ENCODE data around the gene MYG1.
"Not testable (repeated sequence)": the region's sequence is repeated elsewhere in the genome, so short reads cannot be mapped to it uniquely, and the experiment has no call there.

MYG1 gene

DNA sequence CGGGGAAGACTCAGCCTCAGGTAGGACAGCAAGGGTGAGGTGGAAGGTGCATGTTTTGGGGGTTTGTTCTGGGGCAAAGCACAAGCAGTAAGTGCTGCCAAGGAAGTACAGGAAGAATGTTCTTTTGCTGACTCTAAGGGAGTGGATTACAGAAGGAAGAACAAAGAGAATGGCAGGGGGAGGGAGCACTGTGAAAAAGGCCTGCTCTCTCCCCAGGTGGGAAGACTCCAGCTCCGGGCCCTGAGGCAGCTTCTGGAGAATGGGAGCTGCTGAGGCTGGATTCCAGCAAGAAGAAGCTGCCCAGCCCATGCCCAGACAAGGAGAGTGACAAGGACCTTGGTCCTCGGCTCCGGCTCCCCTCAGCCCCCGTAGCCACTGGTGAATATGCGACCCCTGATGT, 11.2 kb upstream of the MYG1 start:
- Histone ChIP-seq H3K27ac (ENCODE audit: low read depth, low read length) (no peak overlapping the region), H3K9ac (ENCODE audit: low read depth, low read length) (no peak overlapping the region), H3K27me3 (ENCODE audit: insufficient read depth, low read length) (no peaks in the 10 kb centered on the region), H3K36me3 (ENCODE audit: insufficient read depth, low read length) (peaks cover 86% of the 10 kb centered on the region), H3K9me3 (ENCODE audit: insufficient read depth, low read depth, low read length) (no peaks in the 10 kb centered on the region), H3K4me3 (ENCODE audit: low read length) (no peak overlapping the region), H3K4me1 (ENCODE audit: insufficient read depth, low read length) (no peaks in the 10 kb centered on the region)
- 87% methylated on average over 6 of the region's 6 CpGs for WGBS

DNA sequence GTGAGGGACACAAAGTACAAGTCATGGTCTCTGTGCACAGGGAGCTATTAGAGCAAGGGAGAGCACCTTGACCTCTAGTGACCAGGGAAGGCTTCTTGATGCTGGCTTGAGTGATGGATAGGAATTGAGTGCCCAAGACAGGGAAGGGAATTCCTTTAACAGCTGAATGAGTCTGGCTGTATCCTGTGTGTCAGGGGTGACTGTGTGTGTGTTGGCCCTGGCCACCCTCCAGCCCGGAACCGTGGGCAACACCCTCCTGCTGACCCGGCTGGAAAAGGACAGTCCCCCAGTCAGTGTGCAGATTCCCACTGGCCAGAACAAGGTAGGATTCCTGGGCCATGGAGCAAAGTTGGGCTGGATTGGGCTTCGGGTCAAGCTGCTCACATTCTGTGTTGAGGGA, 9.6 kb upstream of the MYG1 start:
- Histone ChIP-seq H3K36me3 (ENCODE audit: insufficient read depth, low read length) (peaks cover 75% of the 10 kb centered on the region), H3K9ac (ENCODE audit: low read depth, low read length) (no peak overlapping the region), H3K27me3 (ENCODE audit: insufficient read depth, low read length) (no peaks in the 10 kb centered on the region), H3K4me1 (ENCODE audit: insufficient read depth, low read length) (no peaks in the 10 kb centered on the region), H3K9me3 (ENCODE audit: insufficient read depth, low read depth, low read length) (no peaks in the 10 kb centered on the region), H3K27ac (ENCODE audit: low read depth, low read length) (no peak overlapping the region), H3K4me3 (ENCODE audit: low read length) (no peak overlapping the region)
- 90% methylated on average over 4 of the region's 4 CpGs for WGBS

- Histone ChIP-seq H3K4me1 (ENCODE audit: insufficient read depth, low read length) (no peaks in the 10 kb centered on the region), H3K9ac (ENCODE audit: low read depth, low read length) (no peak overlapping the region), H3K4me3 (ENCODE audit: low read length) (no peak overlapping the region), H3K27me3 (ENCODE audit: insufficient read depth, low read length) (no peaks in the 10 kb centered on the region), H3K36me3 (ENCODE audit: insufficient read depth, low read length) (peaks cover 70% of the 10 kb centered on the region), H3K9me3 (ENCODE audit: insufficient read depth, low read depth, low read length) (no peaks in the 10 kb centered on the region), H3K27ac (ENCODE audit: low read depth, low read length) (no peak overlapping the region)
- 95% methylated on average over 7 of the region's 9 CpGs for WGBS
Observed at GRCh38 chr12:53290661-53291060, 8.8 kb upstream of the MYG1 start.

- Histone ChIP-seq H3K27ac (ENCODE audit: low read depth, low read length) (no peak overlapping the region), H3K4me3 (ENCODE audit: low read length) (no peak overlapping the region), H3K9ac (ENCODE audit: low read depth, low read length) (no peak overlapping the region), H3K9me3 (ENCODE audit: insufficient read depth, low read depth, low read length) (no peaks in the 10 kb centered on the region), H3K36me3 (ENCODE audit: insufficient read depth, low read length) (peaks cover 66% of the 10 kb centered on the region), H3K27me3 (ENCODE audit: insufficient read depth, low read length) (no peaks in the 10 kb centered on the region), H3K4me1 (ENCODE audit: insufficient read depth, low read length) (no peaks in the 10 kb centered on the region)
Observed at GRCh38 chr12:53292426-53292825, 7.1 kb upstream of the MYG1 start.

DNA sequence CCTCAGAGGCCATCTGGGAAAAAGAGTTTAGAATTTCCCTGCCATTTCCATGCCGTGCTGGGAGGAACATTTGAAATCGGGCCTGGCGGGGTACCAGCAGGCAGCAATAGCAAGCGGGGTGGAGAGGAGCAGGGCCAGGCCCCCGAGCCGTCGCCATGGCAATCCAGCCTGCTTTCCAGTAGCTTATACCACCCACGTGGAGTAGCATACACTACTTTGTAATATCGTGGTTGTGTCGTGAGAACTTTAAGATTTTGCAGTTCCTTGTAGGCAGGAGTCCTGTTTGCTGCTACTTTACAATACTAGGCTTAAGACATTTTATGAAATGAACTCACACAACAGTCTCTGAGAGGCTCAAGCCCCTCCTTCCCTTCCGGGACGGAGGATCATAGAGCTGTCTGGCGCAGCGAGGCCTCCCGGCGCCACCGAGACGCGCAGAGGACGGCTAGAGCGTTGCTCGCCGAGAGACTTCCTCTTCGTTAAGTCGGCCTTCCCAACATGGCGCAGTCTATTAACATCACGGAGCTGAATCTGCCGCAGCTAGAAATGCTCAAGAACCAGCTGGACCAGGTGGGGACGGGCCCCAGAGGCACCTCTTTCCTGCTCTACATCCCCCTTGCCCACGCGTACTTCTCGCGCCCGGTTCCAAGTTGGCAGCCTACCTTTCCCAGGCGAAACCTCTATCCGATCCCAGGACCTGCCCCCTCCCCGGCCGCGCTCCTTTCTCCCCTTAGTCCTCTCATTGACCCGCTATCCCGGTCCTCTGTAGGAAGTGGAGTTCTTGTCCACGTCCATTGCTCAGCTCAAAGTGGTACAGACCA, 4.2 kb upstream of the MYG1 start, which contains the start of gene PFDN5:
Gene PFDN5, plus strand, starts transcription at position 473 of the 821 bp plus-strand sequence. Its CDS starts 26 bp downstream, at position 499.
- H3K9me3 ChIP-seq (ENCODE audit: insufficient read depth, low read depth, low read length) = no peaks in the 10 kb centered on the region
- peak within 1 kb of the TSS; percentile 84 for H3K9ac ChIP-seq (ENCODE audit: low read depth, low read length)
- no peaks in the 10 kb centered on the region for H3K27me3 ChIP-seq (ENCODE audit: insufficient read depth, low read length)
- 3% methylated on average over 39 of the region's 42 CpGs for WGBS
- no peaks in the 10 kb centered on the region; the same call in 1 of the 2 replicates for H3K4me1 ChIP-seq (ENCODE audit: insufficient read depth, low read length)
- H3K4me3 ChIP-seq (ENCODE audit: low read length) = peak within 1 kb of the TSS; percentile 96
- peak within 1 kb of the TSS; percentile 59 for H3K27ac ChIP-seq (ENCODE audit: low read depth, low read length)
- H3K36me3 ChIP-seq (ENCODE audit: insufficient read depth, low read length) = peaks cover 55% of the 10 kb centered on the region

- Histone ChIP-seq H3K4me1 (ENCODE audit: insufficient read depth, low read length) (no peaks in the 10 kb centered on the region; the same call in 1 of the 2 replicates), H3K27me3 (ENCODE audit: insufficient read depth, low read length) (no peaks in the 10 kb centered on the region), H3K4me3 (ENCODE audit: low read length) (peak overlapping the region; percentile 96), H3K36me3 (ENCODE audit: insufficient read depth, low read length) (peaks cover 49% of the 10 kb centered on the region), H3K9ac (ENCODE audit: low read depth, low read length) (peak overlapping the region; percentile 84), H3K27ac (ENCODE audit: low read depth, low read length) (peak overlapping the region; percentile 59), H3K9me3 (ENCODE audit: insufficient read depth, low read depth, low read length) (no peaks in the 10 kb centered on the region)
- WGBS = 5% methylated on average over 12 of the region's 12 CpGs
Observed at GRCh38 chr12:53295891-53296219, 3.6 kb upstream of the MYG1 start.

DNA sequence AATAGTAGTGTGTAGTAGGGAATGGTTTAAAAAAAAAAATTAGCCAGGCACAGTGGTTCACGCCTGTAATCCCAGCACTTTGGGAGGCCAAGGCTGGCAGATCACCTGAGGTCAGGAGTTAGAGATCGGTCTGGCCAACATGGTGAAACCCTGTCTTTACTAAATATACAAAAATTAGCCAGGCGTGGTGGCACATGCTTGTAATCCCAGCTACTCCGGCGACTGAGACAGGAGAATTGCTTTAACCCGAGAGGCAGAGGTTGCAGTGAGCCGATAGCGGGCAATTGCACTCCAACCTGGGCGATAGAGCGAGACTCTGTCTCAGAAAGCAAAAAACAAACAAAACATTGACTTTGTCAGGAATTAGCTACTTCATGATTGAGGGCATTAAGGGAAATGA, 2.4 kb upstream of the MYG1 start:
- H3K9ac ChIP-seq (ENCODE audit: low read depth, low read length); H3K9me3 ChIP-seq (ENCODE audit: insufficient read depth, low read depth, low read length); H3K4me1 ChIP-seq (ENCODE audit: insufficient read depth, low read length); H3K27ac ChIP-seq (ENCODE audit: low read depth, low read length); H3K27me3 ChIP-seq (ENCODE audit: insufficient read depth, low read length); H3K4me3 ChIP-seq (ENCODE audit: low read length): not testable (repeated sequence)
- H3K36me3 ChIP-seq (ENCODE audit: insufficient read depth, low read length) = peaks cover 53% of the 10 kb centered on the region
- WGBS = 95% methylated on average over 10 of the region's 10 CpGs

GRCh38 chr12:53298164-53298563, 1.3 kb upstream of the MYG1 start:
- Histone ChIP-seq H3K27me3 (ENCODE audit: insufficient read depth, low read length) (no peaks in the 10 kb centered on the region), H3K9me3 (ENCODE audit: insufficient read depth, low read depth, low read length) (no peaks in the 10 kb centered on the region), H3K4me3 (ENCODE audit: low read length) (no peak overlapping the region), H3K9ac (ENCODE audit: low read depth, low read length) (no peak overlapping the region), H3K27ac (ENCODE audit: low read depth, low read length) (no peak overlapping the region), H3K4me1 (ENCODE audit: insufficient read depth, low read length) (no peaks in the 10 kb centered on the region; the same call in 1 of the 2 replicates), H3K36me3 (ENCODE audit: insufficient read depth, low read length) (peaks cover 53% of the 10 kb centered on the region)
- 100% methylated on average over 5 of the region's 5 CpGs for WGBS

DNA sequence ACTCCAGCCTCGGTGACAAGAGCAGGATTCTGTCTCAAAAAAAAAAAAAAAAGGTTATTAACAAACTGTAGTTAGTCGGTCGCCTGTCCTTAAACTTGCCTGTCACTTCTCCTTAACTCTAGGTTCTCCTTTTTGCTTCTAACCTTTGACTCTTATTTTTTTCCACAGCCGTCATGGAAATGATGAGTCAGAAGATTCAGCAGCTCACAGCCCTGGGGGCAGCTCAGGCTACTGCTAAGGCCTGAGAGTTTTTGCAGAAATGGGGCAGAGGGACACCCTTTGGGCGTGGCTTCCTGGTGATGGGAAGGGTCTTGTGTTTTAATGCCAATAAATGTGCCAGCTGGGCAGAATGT, 418 bp upstream of the MYG1 start:
- peak overlapping the region; percentile 75; the same call in 1 of the 2 replicates for H3K27ac ChIP-seq (ENCODE audit: low read depth, low read length)

GRCh38 chr12:53300187-53300586, 692 bp downstream of the MYG1 start:
- Histone ChIP-seq H3K9me3 (ENCODE audit: insufficient read depth, low read depth, low read length) (no peaks in the 10 kb centered on the region), H3K36me3 (ENCODE audit: insufficient read depth, low read length) (peaks cover 54% of the 10 kb centered on the region), H3K27ac (ENCODE audit: low read depth, low read length) (peak overlapping the region; percentile 75; the same call in 1 of the 2 replicates), H3K9ac (ENCODE audit: low read depth, low read length) (peak overlapping the region; percentile 81), H3K4me3 (ENCODE audit: low read length) (peak overlapping the region; percentile 86), H3K4me1 (ENCODE audit: insufficient read depth, low read length) (no peaks in the 10 kb centered on the region; the same call in 1 of the 2 replicates), H3K27me3 (ENCODE audit: insufficient read depth, low read length) (no peaks in the 10 kb centered on the region)
- WGBS = 8% methylated on average over 12 of the region's 12 CpGs

More for the DNA sequence above, 418 bp upstream of the MYG1 start:
- H3K9ac ChIP-seq (ENCODE audit: low read depth, low read length) = no peak overlapping the region
- no peaks in the 10 kb centered on the region for H3K27me3 ChIP-seq (ENCODE audit: insufficient read depth, low read length)
- peak overlapping the region; percentile 86 for H3K4me3 ChIP-seq (ENCODE audit: low read length)
- H3K9me3 ChIP-seq (ENCODE audit: insufficient read depth, low read depth, low read length) = no peaks in the 10 kb centered on the region
- no peaks in the 10 kb centered on the region; the same call in 1 of the 2 replicates for H3K4me1 ChIP-seq (ENCODE audit: insufficient read depth, low read length)
- 88% methylated on average over 5 of the region's 5 CpGs for WGBS
- H3K36me3 ChIP-seq (ENCODE audit: insufficient read depth, low read length) = peaks cover 52% of the 10 kb centered on the region

DNA sequence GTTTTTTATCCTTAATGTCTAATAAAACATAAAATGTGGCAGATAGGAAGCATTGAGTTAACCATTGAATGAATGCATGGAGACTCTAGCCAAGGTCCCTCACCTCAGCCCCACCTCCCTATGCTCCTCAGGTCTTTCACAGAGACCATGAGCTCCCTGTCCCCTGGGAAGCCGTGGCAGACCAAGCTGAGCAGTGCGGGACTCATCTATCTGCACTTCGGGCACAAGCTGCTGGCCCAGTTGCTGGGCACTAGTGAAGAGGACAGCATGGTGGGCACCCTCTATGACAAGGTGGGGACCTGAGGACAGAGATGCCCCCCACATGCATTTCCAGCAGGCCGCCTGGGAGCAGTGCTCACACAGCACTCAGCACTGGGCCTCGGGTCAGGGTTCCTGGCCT, 3.4 kb downstream of the MYG1 start:
- Histone ChIP-seq H3K9ac (ENCODE audit: low read depth, low read length) (no peak overlapping the region), H3K9me3 (ENCODE audit: insufficient read depth, low read depth, low read length) (no peaks in the 10 kb centered on the region), H3K36me3 (ENCODE audit: insufficient read depth, low read length) (peaks cover 68% of the 10 kb centered on the region), H3K4me1 (ENCODE audit: insufficient read depth, low read length) (no peaks in the 10 kb centered on the region; the same call in 1 of the 2 replicates), H3K27ac (ENCODE audit: low read depth, low read length) (no peak overlapping the region), H3K4me3 (ENCODE audit: low read length) (no peak overlapping the region), H3K27me3 (ENCODE audit: insufficient read depth, low read length) (no peaks in the 10 kb centered on the region)
- 94% methylated on average over 5 of the region's 5 CpGs for WGBS

Data from HUES64 (cell line).